NOMO-1 treated with DMSO at 0.1 percent for 48 hours (cell line): ENCODE measurements around the gene CTSE.

Experiments used
- DNase-seq: peaks from one replicate; lab custom pipeline; 2025; ENCODE audit not compliant: unreplicated experiment; lab: John Stamatoyannopoulos, UW

The CTSE gene

DNA sequence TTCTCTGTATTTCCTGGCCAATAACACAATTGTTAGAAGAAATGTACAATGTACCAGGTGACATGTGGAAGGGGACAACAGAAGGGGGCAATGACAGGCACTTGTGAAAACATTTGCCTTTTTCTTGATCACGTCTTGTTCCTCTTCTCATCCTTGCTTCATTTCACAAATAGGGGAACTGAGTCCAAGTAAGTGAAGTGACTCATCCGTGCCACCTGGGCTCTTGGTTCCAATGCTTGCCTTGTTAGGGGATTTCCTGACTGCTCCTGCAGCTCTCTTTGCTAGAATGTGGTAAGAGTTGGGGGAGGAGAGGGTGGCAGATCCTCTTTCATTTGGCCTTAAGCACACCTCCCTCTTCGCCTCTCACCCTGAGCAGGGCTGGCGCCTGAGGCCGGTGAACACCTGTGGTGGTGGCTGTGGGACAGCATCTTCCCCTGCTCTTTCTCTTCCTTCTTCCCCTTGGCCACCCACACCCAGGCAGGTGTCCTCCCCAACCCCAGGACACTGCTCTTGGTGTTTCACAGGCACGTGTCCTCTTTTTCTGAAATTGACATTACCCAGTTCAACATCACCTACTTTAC lies 27.1 kb upstream of the CTSE start:
- peak; percentile 99 for DNase-seq

DNA sequence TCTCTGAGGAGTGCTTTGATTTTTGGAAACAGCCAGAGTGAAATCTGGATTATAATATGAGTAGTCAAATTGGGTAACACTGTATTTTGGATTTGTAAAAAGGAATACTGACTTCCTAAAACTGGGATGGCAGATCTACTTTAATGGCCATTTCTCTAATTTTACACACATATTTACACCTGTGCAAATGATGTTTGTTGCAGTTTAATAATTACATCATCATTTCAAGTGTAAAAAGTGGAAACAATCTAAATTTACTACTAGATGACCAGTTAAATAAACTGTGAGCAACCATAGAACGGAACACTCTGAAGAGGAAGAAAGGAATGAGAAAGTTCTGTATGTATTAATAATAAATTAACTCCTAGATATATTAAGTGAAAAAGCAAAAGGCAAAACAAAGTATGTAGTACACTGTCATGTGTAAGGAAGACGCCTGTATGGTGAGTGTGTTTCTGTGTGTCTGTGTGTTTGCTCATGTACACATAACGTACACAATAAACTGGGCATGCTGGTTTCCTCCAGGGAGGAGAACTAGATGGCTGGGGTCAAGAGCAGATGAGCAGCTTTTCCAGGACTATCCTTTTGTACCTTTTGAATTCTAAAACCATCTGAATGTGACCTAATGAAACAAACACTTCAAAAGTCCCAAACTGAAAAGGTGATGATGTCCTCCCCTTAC lies 26.4 kb upstream of the CTSE start:
- DNase-seq = no peak

DNA sequence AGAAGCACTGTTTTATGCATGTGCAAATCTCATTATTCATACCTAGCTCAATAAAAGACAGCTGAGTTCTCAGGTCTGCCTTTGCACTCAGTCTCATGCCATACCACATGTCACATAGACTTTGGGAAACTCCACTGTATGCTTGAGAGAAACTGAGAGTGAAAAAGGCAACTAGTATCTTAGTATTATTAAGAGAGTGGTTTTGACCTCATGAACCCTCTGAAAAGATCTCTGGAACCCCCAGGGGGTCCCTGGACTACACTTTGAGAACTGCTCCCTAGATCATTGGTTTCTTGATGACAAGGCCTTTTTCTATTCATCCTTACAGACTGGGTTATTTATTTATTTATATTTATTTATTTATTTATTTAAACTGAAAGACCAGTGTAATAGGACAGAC lies 25.6 kb upstream of the CTSE start:
- DNase-seq = no peak

DNA sequence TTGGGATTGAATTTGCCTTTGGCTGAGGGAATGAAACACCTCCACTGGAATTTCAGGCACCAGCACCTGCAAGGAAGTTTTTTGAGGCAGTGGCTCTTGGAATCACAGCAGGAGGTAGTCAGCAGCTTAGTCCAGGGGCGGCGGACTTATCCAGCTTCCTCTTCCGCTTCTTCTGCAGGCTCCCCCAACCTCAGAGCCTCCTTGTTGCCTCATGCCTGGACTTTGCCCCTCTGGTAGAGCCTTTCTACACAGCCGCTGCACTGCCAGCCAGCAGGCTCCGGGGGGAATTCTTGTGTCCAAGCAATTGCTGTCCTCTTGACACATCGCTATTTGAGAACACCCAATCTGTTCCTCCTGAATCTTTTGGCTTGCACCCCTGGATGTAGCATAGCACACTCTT lies 24.9 kb upstream of the CTSE start:
- peak; percentile 94 for DNase-seq

DNA sequence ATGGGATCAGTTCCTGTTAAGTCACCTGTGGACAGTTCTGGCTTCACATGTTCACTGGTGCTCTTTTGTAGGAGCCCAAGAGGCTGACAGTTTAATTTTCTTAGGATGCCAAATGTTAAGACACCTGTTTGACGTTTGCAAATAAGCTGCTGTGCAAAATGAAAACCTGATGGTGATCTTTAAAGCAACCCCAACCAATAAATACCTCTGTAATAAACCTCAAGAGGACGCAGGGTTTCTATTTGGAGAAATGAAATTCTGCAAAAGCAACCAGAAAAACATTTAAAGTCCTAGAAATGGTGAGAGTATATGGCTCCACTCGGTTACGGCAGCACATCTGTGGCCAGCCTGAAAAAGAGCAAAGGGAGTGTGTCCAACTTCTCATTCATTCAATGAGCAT lies 23.6 kb upstream of the CTSE start:
- DNase-seq = no peak

DNA sequence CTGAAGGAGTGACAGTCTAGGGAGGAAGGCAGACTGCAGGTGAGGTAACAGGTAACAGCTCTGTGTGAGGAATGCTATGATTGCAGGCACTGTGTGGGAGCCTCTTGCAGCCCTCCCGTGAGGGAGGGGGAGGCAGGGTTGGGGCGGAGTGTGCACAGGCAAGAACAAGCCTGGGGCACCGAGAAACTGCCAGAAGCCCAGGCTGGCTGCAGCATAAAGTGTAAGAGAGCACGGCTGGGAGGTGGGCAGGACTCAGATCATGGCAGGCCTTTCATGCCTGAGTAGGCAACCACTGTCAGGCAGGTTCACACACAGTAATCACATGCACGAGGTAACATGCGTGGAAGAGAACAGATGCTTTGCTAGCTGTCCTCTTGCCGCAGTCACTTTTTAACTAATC lies 17.9 kb upstream of the CTSE start:
- DNase-seq = no peak

DNA sequence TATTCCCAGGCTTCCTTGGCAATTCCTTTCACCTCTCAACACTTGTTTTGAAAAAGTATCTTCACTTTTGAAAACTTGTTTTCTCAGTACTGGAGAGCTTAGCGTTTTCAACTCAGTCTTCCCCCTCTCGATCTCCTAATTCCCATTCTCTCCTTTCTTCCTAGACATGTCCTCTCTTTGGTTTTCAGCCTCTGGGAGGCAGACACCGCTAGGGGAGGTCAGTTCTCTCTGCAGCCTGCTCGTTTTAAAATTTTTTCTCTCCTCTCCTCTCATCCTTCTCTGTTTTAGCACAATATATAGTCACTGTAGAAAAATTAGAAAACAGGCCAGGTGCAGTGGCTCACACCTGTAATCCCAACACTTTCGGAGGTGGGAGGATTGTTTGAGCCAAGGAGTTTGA lies 16.6 kb upstream of the CTSE start:
- DNase-seq = no peak

DNA sequence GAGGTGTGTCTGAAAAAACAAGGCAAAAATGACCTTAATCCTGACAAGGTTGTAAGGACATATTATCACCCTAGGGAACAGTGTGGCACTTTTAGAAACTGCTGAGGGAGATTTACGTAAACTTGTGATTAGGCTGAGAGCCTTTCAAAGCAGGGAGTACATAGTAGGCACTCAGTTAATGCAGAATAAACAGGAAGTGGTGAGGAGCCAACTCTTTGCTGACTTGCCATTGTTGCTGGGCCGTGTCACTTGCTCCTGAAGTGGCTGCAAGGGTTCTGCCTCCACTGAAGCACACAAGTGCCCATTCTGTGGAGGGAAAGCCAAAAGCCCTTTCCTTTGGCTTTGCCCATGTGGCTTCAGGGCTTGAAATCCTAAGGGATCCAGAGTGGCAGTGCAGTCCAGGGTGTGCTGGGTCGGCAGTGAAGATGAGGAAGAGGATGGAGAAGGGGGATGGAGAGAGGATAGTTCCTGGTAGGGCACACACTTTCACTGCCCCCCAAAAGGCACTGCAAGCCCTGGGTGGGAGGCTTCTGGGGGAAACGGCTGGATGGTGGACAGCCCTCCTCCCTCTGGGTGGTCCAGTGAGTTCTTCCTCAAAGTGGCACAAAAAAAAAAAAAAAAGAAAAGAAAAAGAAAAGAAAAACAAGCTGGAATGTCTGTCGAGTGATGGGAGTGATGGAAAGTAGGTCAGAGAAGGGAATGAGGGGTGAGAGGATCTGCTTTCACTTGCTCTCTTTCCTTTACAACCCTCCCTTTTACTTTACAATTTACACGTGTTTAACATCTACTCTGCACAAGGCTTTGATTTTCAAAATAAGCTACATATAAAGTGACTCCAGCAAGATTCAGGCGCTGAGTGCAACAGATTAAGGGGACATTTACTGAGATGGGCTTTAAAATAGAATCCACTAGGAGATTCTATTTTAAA lies 15.6 kb upstream of the CTSE start:
- DNase-seq = no peak

DNA sequence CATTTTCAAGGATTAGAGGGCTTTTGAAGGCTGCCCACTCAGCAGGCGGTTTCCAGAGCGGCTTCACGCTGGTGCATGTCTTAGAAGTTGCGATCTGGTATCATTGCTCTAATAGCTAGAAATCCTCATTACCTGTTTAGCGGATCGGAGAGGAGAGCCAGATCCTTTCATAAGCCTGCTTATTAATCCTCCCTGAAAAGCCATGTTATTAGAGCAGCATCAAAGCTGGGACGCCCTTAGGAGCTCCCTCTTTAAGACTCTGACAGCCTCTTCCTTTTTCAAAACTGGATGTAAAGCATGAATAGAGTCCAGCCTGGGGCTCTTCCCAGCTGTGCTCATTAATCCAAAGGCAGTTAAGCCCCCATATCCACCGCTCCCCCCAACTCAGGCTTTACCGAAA lies 13.9 kb upstream of the CTSE start:
- DNase-seq = no peak

DNA sequence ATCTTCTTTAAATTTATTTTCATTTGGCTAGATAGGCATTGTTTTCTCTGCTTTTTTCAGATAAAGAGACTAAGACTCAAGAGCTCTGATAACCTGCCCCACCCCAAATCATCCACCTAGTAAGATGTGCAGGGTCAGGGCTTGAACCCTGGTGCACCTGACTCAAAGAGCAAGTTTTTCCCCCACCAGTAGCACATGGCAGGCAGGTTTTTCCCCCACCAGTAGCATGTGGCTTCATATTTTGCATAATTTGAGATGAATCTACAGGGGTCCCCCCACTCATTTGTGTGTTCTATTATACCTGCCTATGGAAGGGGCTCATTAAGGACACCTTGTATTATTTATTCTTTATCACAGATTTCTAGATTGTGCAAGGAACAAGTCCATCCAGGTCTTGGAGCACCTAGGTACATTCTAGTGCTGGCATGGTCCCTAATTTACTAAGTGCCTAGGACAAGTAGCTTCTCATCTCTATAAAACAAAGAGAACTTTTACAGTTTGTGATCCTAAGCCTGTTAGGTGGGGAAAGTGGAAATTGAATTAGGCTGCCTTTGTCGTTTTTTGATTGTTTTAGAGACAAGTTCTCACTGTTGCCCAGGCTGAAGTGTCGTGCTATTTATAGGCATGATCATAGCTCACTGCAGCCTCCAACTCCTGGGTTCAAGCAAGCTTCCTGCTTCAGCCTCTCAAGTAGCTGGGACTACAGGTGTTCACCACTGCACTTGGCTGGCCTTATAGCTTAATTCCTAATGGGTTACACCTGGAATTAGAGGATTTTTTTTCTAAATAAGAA lies 13.2 kb upstream of the CTSE start:
- DNase-seq = no peak

DNA sequence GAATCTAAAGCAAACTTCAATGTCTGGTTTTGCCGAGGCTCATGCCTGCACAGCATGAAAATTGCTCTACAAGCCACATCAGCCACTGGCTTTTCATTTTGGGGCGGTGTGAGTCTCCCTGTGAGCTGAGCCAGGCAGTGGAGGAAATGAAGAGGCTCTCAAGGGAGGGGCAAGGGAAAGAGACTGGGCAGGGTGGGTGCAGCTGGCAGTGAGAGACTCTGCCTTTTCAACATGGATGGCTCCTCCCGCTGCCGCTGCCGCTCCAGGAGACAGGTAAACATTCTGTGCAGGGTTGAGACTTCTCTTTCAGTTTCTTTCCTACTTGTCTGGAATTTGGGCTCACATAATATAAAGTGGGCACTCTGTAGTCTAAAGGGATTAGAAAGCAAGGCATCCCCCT lies 11.3 kb upstream of the CTSE start:
- DNase-seq = no peak

DNA sequence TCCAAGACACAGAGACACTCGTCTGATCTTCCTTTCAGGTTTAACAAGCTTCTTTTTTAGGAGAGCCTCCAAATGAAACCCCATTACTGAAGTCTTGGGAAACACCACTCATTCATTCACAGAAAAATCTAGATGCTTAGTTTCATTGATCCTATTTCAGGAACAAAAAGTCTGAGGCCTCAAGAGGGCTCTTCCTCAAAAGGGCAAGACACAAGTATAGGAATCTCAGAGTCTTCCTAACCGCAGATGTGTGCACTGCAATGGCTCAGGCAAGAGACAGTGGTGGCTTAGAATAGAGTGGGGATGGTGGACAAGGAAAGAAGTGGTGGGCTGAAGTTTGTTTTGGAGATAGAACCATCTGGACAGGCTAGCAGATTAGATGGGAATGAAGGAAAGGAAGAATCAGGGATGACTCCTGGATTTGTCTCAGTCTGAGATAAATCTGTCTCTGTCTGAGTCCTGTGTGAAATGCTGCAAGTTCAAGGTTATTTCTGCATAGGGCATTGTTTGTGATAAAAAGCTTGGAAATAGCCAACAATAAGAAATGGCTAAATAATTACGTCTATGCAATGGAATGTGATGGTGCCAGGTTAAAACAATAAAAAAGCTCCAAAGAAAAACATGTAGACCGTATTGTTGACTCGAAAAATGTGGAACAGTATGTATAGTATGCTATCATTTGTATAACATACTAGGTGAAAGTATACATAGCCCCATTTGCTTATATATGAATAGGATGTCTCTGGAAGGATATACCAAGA lies 8.9 kb upstream of the CTSE start:
- DNase-seq = peak; percentile 51

DNA sequence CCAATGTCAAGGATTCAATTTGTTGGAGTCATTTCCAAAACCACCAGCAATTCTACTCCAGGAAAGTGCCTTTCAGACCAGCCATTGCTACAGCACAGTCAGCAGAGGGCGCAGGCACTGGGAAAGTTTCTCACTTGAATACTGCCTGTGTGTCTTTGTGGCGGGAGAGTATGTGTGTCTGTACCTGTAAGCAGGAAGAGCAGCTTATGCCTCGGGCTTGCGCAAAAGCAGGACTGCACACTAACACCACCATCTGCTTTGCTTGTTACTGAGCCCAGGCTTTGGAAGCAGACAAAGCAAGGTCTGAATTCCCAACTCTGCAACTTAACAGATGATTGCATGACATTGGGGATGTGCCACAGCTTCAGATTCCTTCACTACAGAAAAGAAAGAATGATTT lies 7.0 kb upstream of the CTSE start:
- peak; percentile 91 for DNase-seq

DNA sequence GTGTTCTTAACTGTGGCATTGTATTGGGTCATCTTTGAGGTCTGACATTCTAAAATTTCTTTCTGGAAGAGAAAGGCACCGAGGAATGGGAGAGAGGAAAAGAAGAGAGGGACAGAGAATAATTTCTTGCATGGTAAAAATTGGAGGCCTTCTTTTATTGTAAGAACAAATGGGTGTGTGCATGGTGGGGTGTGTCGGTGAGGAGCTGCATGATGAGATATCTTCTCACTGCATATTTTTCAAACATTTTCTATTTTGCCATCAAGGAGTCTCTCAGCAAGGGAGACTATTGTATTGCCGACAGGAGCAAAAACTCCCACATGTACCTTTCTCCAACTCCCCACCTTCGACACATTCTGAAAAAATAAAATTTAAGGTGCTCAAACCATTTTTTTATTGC lies 6.5 kb upstream of the CTSE start:
- no peak for DNase-seq

DNA sequence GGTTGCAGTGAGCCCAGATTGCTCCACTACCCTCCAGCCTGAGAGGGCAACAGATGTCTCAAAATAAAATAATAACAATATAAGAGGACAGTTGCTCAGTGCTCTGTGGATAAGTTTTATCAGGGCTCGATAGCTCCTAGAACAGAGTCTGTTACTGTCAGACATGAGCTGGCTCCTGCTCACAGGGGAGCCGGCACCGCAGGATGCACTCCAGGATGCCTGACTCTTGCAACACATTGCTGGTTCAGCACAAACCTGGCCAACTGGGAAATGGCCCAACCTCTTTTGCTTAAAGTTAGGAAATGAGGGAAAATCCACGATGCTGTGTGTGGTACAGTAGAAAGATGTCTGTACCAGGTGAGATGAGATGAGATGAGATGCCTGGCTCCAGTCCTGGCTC lies 5.8 kb upstream of the CTSE start:
- no peak for DNase-seq

DNA sequence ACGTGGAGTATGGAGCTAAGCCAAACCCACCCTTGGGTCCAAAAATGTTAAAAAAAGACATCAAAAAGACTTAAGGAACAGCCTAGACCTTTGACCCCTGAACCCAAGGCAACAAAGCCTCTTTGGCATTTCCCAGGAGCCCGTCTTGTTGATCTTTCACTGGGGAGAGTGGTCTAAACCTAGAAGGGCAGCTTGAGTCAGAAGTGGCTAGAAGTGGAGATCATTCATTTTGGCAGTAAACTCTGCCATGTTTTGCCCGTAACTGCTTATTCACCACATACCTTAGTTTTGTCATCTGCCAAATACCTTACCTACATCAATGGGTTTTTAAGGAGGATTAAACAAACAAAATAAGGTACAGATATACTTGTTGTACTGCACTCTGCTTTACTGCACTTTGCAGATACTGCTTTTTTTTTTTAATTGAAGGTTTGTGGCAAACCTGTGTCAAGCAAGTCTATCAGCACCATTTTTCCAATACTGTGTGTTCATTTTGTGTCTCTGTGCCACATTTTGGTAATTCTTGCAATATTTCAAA lies 1.7 kb upstream of the CTSE start:
- DNase-seq = no peak

DNA sequence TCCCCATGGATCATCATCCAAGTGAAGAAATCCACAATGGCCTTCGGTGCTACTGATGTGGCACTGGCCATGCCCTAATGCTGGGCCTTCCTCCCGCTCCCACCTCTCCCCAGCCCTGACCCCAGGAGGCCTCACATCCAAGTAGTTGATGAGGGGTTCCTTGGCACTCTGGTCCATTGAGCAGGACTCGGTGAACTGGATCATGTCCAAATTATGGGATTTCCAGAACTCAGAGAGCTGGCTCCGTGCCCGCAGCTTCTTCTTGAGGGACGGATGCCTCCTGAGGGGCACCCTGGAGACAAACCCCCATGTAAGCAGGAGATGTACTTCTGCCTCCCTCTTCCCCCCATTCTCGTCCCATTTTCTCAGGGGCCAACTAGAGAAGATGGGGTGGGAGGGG lies 929 bp downstream of the CTSE start:
- DNase-seq = no peak

DNA sequence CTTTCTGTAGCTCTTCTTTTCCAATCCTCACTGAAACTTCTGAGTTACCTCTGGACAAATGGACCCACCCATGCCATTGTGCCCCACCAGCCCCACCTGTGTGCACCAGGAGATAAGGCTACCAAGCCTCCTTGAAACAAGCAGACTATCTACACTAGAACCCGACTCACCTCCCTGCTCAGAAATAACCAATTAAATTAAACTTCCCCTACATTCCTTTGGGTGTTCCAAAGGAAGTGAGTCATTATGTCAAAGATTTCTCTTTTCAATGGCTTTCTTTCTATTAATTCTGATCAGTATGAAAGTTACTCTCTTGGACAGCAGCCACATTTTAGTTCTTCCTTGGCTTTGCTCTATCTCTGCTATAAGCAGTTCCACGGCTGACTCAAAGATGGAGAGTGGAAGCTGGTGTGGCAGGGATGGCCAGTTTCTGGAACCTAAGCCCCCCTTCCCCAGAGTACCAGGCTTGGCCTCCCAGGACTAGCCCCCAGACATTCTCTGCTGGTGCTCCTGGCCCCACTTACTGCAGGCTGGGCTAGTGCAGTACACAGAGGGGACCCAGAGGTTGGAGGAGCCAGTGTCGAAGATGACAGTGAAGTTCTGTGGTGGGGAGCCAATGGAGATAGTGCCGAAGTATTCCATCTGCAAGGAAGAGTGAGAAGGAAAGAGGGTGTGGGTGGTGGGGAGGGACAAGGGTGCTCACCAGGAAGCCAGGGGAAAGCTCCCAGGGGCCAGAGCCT lies 1.9 kb downstream of the CTSE start:
- DNase-seq = peak; percentile 13

DNA sequence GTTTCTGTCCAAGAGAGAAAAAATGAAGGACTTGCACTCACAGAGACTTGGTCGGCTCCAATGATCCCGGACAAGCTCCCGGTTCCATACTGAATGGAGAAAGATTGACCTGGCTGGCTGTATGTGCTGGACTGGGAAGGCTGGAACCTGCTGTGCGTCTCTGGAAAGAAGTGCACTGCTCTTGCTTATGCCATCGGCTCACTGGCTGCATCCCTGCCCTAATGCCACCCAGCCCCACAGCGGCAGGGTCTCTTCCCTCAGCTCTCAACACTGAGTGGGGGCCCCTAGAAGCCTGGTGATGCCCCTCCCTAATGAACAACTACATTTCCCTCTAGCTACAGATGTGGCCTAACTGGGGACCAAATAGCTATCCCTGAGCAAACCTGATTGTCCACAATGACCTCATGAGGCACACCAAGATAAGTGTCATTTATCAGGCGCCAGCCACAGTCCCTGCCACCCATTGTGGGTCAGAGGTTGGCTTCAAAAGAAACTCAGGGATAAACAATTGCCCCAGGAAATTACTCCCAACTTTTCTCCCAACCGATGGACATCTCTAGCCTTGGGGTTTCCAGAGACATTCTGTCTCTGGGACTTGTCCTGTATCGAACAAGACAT lies 2.6 kb downstream of the CTSE start:
- DNase-seq = no peak
